KMS-11 (cell line): Measurements from ENCODE around the gene SCAI.

Source experiments
- H2AFZ ChIP-seq: fragments of 200-600 bp; sonication (generic); 2 replicates; pipeline ENCODE4 v1.6.1; 2016; ENCODE audit warnings: antibody characterized with exemption, mixed run types, low read depth
- H3K27ac ChIP-seq: fragments of 200-600 bp; sonication (generic); 2 replicates; pipeline ENCODE4 v1.6.1; 2016; ENCODE audit warnings: mild to moderate bottlenecking, mixed run types
- H3K27me3 ChIP-seq: fragments of 200-600 bp; sonication (generic); 2 replicates; pipeline ENCODE4 v1.6.1; 2017; ENCODE audit warnings: mild to moderate bottlenecking, low read depth, mixed run types, moderate library complexity; ENCODE audit not compliant: insufficient read depth
- H3K36me3 ChIP-seq: fragments of 200-600 bp; sonication (generic); 2 replicates; pipeline ENCODE4 v1.6.1; 2017; ENCODE audit warnings: mild to moderate bottlenecking, mixed run types; ENCODE audit not compliant: insufficient read depth
- H3K4me1 ChIP-seq: fragments of 200-600 bp; sonication (generic); 2 replicates; pipeline ENCODE4 v1.6.1; 2016; ENCODE audit warnings: mild to moderate bottlenecking, low read depth, mixed run types; ENCODE audit not compliant: poor library complexity, severe bottlenecking
- H3K4me2 ChIP-seq: fragments of 200-600 bp; sonication (generic); 2 replicates; pipeline ENCODE4 v1.7.0; 2016; ENCODE audit warnings: mild to moderate bottlenecking, mixed run types
- H3K4me3 ChIP-seq: fragments of 200-600 bp; sonication (generic); IDR thresholded peaks from 2 replicates; pipeline ENCODE4 v1.6.1; 2017; ENCODE audit warnings: low read depth, low read length, mixed read lengths; ENCODE audit not compliant: insufficient read depth
- H3K79me2 ChIP-seq: fragments of 200-600 bp; sonication (generic); 2 replicates; pipeline ENCODE4 v1.6.1; 2016; ENCODE audit warnings: low read depth, mixed run types; ENCODE audit not compliant: insufficient read depth
- H3K9ac ChIP-seq: fragments of 200-600 bp; sonication (generic); 2 replicates; pipeline ENCODE4 v1.6.1; 2016; ENCODE audit warnings: mild to moderate bottlenecking, mixed run types
- H4K20me1 ChIP-seq: fragments of 200-600 bp; sonication (generic); 2 replicates; pipeline ENCODE4 v1.6.1; 2016; ENCODE audit warnings: mild to moderate bottlenecking, mixed run types; ENCODE audit not compliant: insufficient read depth
- TF ChIP-seq, protein P1 (sequence below): fragments of 200-600 bp; sonication (generic); conservative IDR thresholded peaks from 2 replicates; pipeline ENCODE4 v1.6.1; 2017; ENCODE audit warnings: low read depth, mild to moderate bottlenecking, antibody characterized with exemption, low read length, moderate library complexity, mixed read lengths

Gene SCAI

DNA sequence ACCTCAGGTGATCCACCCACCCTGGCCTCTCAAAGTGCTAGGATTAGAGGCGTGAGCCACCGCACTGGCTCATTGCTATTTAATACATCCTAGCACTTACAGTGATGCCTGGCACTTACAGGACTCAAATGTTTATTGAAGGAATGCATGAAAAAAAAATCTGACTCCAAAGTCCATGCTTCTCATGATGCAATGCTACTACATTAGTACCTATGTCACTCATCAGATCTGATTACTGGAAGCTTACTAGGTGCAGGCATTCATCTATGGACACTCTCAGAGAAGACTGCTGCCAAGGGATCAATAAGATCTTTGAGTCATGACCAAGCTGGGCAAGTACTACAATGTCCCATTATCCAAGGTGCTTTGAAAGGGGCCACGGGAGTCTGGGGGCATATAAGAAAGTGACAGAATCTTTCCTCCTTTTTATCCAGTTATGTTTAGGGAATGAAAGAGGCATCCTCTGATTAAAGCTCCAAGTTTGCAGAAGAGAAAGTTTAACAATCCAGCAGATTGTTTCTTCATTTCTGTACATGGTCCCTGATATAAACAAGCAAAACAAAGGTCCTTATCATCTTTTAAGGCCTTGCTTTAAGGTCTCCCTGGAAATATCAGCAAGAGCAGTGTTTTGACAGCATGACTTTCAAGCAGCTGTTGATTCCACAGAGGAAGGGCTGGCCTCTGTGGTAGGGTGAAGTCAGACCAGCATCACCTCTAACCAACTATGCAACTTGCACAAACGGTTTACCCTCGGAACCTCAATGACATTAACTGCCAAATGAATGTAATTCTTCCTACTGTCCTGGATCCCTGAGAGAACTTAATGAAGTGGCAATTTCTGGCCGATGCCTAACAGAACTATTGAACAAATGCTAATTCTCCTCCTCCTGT lies 245.5 kb downstream of the SCAI start:
- Histone ChIP-seq H3K4me1 (no peaks in the 10 kb centered on the region), H3K79me2 (no peaks in the 10 kb centered on the region), H2AFZ (no peak overlapping the region), H4K20me1 (no peaks in the 10 kb centered on the region), H3K27ac (no peak overlapping the region), H3K4me2 (no peak overlapping the region), H3K27me3 (no peaks in the 10 kb centered on the region), H3K4me3 (no peak overlapping the region), H3K9ac (no peak overlapping the region), H3K36me3 (no peaks in the 10 kb centered on the region)
- TF ChIP-seq, protein P1, sequence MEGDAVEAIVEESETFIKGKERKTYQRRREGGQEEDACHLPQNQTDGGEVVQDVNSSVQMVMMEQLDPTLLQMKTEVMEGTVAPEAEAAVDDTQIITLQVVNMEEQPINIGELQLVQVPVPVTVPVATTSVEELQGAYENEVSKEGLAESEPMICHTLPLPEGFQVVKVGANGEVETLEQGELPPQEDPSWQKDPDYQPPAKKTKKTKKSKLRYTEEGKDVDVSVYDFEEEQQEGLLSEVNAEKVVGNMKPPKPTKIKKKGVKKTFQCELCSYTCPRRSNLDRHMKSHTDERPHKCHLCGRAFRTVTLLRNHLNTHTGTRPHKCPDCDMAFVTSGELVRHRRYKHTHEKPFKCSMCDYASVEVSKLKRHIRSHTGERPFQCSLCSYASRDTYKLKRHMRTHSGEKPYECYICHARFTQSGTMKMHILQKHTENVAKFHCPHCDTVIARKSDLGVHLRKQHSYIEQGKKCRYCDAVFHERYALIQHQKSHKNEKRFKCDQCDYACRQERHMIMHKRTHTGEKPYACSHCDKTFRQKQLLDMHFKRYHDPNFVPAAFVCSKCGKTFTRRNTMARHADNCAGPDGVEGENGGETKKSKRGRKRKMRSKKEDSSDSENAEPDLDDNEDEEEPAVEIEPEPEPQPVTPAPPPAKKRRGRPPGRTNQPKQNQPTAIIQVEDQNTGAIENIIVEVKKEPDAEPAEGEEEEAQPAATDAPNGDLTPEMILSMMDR, result no peak

DNA sequence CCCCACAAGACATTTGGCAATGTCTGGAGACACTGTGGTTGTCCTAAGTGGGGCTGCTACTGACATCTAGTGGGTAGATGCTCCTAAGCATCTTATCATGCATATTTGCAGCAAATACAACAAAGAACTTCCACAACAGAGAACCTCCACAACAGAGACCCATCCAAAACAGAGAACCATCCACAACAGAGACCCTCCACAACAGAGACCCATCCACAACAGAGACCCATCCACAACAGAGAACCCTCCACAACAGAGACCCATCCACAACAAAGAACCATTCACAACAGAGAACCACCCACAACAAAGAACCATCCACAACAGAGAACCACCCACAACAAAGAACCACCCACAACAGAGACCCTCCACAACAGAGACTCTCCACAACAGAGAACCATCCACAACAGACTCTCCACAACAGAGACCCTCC lies 248.6 kb downstream of the SCAI start:
- Histone ChIP-seq H2AFZ (no peak overlapping the region), H3K4me1 (no peaks in the 10 kb centered on the region), H3K4me3 (no peak overlapping the region), H4K20me1 (no peaks in the 10 kb centered on the region), H3K27me3 (no peaks in the 10 kb centered on the region), H3K9ac (no peak overlapping the region), H3K36me3 (no peaks in the 10 kb centered on the region), H3K79me2 (no peaks in the 10 kb centered on the region), H3K4me2 (no peak overlapping the region), H3K27ac (no peak overlapping the region)
- TF ChIP-seq, protein P1, result peak; percentile 68

DNA sequence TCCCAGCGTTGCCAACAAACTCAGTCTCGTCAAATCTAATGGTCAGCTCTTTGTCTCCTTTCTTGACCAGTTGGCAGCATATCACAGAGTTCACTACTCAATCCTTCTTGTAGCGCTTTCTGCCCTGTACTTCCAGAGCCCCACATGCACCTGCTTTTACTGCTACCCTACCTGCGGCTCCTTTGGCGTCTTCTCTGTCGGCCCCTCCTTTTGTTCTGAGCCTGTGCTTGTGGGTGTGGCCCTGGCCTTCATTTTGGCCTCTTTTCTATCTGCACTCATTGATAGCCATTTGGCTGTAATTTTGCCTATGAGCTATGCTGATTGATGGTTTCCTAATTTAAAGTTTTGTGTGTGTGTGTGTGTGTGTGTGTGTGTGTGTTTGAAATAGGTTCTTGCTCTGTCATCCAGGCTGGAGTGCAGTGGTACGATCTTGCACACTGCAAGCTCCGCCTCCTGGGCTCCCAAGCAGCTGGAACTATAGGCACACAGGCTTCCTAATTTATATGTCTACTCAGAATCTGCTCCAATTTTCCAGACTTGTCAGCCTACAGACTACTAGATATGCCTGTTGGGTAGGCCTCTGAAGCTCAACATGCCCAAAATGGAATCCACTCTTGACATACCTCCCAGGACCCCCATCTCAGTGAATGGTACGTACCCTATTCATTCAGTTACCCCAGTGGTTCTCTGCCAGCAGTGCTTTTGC lies 249.1 kb downstream of the SCAI start:
- Histone ChIP-seq H3K4me2 (no peak overlapping the region), H3K79me2 (no peaks in the 10 kb centered on the region), H4K20me1 (no peaks in the 10 kb centered on the region), H3K27me3 (no peaks in the 10 kb centered on the region), H3K4me1 (no peaks in the 10 kb centered on the region), H2AFZ (no peak overlapping the region), H3K27ac (no peak overlapping the region), H3K9ac (no peak overlapping the region), H3K4me3 (no peak overlapping the region), H3K36me3 (no peaks in the 10 kb centered on the region)
- TF ChIP-seq, protein P1, result no peak
